ENCODE data around the gene CDK18.
"Not testable (repeated sequence)": the region's sequence is repeated elsewhere in the genome, so short reads cannot be mapped to it uniquely, and the experiment has no call there.

Gene CDK18

GRCh38 chr1:205481629-205482151 lies 22.8 kb upstream of the CDK18 start:
- no peak for DNase-seq

DNA sequence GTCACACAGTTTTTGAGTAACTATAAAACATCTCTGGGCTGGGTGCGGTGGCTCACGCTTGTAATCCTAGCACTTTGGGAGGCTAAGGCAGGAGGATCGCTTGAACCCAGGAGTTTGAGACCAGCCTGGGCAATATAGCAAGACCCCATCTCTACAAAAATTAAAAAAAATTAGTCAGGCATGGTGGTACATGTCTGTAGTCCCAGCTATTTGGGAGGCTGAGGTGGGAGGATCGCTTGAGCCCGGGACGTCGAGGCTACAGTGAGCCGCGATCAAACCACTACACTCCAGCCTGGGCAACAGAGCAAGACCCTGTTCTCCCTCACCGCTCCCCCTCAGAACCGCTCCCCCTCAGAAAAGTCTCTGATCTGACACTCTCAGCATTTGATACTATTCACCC lies 21.9 kb upstream of the CDK18 start:
- DNase-seq, result not testable (repeated sequence)

DNA sequence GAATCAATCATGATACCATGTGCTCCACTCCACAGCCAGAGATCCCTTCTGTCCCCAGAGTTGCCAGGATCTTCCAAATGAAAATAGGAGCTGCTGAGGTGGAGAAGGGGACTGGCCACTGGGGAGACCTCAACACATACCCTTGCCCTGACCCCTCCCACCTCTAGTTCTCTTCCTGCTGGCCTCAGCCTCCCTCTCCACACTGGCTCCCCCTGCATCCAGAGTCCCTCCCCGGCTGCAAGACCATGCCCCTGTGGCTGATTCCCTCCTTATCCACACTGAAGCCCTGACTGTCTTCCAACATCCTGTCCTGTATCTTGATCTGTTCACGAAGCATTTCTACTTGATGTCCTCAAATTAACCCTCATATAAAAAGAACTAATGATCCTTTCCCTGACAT lies 21.1 kb upstream of the CDK18 start:
- DNase-seq, result no peak

DNA sequence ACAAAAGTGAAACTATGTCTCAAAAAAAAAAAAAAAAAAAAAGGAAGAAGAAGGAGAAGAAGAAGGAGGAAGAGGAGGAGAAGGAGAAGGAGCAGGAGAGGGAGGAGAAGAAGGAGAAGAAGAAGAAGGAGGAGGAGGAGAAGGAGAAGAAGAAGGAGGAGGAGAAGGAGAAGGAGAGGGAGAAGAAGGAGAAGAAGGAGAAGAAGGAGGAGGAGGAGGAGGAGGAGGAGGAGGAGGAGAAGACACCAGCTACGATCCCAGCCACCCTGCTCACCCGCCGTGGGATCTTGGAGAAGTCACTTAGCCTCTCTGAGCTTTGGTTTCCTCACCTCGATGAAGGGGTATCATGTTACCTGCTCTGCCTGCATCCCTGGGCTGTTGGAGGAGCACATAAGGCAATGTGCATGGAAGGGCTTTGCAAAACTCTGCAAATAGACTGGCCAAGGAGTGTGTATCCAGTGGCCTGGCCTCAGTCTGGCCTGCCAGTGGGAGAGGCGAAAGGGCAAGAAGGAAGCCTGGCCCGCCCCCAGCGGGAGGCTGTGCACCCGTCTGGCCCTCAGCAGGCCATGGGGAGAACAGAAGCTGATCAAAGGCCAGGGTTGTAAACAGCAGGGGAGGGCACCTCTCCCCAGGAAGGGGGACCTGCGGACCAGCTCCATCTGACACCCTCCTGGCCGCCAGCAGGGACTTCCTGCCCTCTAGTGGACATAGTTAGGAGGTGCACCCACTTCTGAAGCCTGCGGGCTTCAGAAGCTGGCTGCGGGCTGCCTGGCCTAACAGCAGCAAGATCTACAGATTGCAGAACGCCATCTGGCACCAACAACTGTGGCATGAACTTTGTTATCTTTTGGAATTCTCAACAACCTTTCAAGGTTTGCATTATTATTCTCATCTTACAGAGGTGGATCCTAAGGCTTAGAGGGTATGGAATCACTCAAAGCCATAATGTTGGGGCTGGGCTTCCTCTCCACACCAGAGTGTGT lies 19.2 kb upstream of the CDK18 start:
- peak; percentile 67 for DNase-seq

DNA sequence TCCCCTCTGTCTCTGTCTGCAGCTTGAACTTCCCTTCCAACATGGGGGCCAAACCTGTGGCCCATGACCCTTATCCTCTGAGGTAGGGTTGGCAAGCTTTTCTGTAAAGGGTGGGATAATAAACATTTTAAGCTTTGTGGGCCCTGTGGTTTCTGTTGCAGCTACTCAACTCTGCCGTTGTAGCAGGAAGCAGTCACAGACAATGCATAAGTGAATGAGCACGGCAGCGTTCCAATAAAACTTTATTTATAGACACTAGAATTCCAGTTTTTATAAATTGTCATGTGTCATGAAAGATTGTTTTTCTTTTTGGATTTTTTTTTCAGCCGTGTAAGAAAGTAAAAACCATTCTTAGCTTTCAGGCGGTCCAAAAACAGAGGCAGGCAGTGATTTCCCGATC lies 18.2 kb upstream of the CDK18 start:
- no peak for DNase-seq

DNA sequence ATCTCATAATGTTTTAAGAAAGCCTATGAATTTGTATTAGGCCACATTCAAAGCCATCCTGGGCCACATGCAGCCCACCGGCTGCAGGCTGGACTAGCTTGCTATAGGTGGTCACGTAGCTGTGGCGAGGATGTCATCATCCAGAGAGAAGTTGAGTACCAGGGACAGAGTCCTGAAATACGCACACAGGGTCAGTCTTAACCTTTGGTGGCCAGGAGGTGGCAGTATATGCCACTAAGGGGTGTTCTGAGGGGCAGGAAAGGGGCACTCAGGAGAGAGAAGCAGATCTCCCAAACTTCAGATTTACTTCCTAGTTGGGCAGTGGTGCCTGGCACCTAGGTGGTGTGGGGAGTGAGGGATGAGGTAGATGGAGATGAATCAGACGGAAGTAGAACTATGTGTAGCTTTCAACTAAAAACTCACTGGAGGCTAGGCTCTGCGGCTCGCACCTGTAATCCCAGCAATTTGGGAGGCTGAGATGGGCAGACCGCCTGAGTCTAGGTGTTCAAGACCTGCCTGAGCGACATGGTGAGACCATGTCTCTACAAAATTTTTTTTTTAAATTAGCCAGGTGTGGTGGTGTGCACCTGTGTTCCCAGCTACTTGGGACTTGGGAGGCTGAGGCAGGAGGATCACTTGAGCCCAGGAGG lies 16.3 kb upstream of the CDK18 start:
- no peak for DNase-seq

GRCh38 chr1:205491794-205492193 lies 12.7 kb upstream of the CDK18 start:
- no peak for DNase-seq

DNA sequence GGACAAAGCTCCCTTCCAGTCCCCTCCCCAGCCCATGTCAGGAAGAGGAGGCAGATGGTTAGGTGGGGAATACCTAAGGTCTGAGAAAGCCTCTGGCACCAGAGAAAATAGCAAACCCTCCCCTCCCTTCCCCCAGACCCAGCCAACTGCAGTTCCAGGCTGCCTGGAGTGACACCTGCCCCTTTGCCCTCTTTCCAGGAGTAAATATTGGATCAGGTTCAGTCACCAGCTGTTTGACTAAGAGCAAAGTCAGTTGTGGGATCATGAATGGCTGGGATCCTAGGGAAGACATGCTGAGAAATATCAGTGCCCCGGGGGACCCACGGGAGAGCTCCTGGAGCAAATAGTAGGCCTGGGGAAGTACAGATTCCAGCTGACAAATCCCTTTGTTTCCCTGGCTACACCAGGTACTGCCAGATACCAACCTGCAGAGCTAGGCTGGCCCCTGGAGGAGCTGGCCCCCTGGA lies 12.2 kb upstream of the CDK18 start:
- no peak for DNase-seq

- no peak for DNase-seq
Observed at GRCh38 chr1:205492774-205493173, 11.7 kb upstream of the CDK18 start.

DNA sequence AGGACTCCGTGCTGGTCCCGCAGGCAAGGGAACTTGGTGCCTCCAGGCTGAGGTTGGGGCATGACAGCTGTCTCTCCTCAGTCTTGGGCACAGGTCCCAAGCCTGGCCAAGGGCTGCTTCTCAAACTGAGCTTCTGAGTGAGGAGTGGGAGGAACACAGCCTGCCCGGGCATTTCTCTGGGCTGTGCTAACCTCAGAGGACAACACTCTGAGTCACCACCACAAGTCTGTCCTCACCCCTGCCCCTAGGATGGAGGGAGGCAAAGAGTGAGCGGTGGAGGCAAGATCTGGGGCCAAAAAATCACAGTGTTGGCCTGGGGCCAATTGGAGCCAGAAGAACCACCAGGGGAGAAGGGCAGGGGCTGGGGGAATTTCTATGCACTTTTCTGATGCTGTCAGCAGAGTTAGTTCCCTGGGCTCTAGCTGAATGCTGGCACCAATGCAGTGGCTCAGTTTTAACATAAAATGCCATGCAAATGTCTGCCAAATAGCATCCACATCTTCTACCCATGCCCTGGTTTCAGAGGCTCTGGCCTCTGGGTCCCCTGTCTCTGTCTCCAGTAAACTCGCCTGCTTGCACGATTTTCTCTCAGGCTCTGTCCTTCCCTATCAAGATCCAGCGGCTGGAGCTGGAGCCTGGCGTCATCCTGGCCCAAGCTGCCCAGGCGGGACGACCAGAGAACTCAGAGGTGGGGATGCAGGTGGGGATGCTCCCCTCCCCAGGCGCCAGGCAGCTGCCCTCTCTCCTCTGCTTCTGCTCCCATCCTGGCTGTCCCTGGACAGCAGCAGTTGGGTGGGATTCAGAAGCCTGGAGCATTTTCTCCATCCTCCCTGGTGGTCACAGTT lies 11.0 kb upstream of the CDK18 start:
- no peak for DNase-seq

GRCh38 chr1:205494115-205494514 lies 10.4 kb upstream of the CDK18 start:
- no peak for DNase-seq

GRCh38 chr1:205495237-205495823 lies 9.1 kb upstream of the CDK18 start:
- DNase-seq, result no peak

DNA sequence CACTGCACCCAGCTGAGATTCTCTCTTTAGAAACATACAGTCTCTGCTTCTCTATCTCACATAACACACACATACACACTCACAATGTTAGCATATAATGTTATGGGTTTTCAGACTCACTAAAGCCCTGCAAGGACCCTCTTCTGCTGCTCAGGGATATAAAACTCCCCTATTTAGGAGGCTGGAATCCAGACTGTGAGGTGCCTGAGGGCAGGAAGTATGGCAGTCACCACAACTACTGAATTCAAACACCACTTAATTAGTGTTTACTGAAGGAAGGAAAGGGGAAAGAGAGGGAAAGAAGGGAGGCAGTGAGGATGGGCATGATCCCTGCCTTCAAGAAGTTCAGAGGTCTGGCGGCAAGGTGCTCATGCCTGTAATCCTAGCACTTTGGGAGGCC lies 7.8 kb upstream of the CDK18 start:
- DNase-seq, result no peak

DNA sequence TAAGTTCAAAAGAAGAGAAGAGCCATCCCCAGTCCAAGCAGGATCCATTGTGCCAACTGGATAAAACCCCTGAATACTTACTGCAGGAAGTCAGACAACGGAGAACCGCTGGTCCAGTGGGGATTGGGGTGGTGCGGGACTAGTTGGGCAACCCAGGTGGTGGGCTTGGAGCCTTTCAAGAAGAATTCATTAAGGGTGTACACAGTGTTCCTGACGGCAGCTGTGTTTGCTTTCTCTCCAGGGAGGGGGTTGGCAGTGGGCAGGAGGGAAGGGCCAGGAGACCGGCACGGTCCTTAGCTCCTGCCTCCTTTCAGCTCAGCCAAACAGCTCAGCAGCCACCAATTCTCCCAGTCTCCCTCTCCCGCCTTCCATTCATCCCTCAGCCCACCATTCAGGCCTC lies 7.1 kb upstream of the CDK18 start:
- DNase-seq, result no peak

DNA sequence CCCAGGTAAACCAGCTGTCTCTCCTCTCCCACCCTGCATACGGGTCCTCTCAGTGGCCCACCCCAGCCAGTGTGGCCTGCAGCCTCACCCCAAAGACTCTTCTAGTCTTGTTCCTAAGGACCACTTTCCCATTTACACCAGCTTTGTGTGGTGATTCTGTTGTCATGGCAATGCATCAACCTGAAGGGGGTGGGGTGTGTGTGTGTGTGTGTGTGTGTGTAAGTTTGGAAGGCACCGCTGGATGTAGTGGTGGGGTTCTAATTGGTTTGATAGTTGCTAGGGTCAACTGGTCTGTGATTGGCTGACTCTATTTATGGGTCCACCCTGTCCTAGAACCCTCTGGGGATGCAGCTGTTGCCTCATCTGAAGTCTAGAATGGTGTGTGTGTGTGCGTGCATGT lies 4.7 kb upstream of the CDK18 start:
- no peak for DNase-seq

- DNase-seq, result no peak
Observed at GRCh38 chr1:205500240-205501233, 3.9 kb upstream of the CDK18 start.

DNA sequence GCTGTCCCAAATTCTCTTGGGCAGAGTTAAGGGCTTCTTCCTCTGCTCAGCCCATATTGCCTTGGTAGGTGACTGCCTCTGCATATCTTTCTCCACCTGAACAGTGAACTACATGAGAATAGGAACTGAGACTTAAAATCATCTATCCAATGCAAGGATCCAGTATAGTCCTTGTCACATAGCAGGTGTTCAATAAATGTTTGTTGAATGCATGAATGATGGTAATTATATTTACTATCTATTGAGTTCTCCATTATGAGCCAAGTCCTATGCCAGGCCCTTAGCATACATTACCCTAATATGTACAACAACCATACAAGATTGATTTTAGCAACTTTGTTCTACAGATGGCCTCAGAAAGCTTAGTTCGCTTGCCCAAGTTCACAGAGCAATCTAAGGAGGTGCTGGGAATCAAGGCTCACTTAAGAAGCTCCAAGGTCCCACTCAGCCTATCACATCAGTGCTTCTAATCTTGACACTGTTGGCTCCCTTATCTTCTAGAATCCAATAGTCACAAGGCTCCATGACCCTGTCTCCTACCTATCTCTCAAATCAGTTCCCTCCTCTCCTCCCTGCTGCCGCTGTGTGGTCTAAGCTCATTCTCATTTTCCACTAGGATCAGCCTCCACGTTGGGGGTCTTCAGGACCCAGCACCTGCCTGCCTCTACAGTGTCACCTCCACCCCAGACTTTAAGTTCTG lies 2.2 kb upstream of the CDK18 start:
- DNase-seq, result no peak

GRCh38 chr1:205502992-205503391 lies 1.5 kb upstream of the CDK18 start:
- no peak for DNase-seq

GRCh38 chr1:205505076-205505729 lies 734 bp downstream of the CDK18 start:
- DNase-seq, result no peak

GRCh38 chr1:205505791-205506190 lies 1.3 kb downstream of the CDK18 start:
- DNase-seq, result no peak

All from activated CD4-positive, CD25-positive, alpha-beta regulatory T cell treated with anti-CD3 and anti-CD28 coated beads, Interleukin-2, amount 50 U/mL, for 72 hours (primary cell).